Measurements from ENCODE around the gene DCT. TPM values are rescaled to one million over a fixed set of nuclear protein-coding genes. Genes with fewer than 3 reads are reported as not detected.

The DCT gene
- total RNA-seq, 2 donors from 2014 or later, result 0.11 to 0.39 TPM

DNA sequence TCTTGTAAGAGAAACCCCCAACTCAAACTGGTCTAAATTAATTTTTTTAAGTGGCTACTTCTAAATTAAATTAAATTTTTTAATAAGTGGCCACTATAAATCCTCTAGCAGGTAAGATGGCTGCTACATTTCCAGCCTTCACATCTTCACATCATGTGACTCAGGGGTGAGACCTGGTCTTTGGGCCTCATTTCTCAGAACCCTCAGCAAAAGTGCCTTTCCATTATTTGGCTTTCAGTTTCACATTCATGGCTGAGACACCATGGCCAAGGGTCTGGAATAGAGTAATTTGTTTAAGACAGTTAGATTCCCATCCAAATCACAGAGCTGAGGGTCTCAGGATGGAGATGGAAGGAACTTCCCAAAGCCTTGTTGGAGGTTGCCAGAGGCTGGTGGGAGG, 47.5 kb downstream of the DCT start:
- Histone ChIP-seq H3K27me3 (no peaks in the 10 kb centered on the region), H3K4me3 (no peak overlapping the region), H3K27ac (no peak overlapping the region), H3K4me1 (peaks cover 0 to 10% of the 10 kb centered on the region in 2 donors), H3K9me3 (no peaks in the 10 kb centered on the region), H3K36me3 (no peaks in the 10 kb centered on the region)
- DNase-seq (ENCODE audit: low spot score), result no peak
- no peak for TF ChIP-seq CTCF (IDR thresholded peaks at IDR 0.05)

- DNase-seq (ENCODE audit: low spot score), result no peak
- Histone ChIP-seq H3K9me3 (no peaks in the 10 kb centered on the region), H3K27ac (no peak overlapping the region), H3K27me3 (no peaks in the 10 kb centered on the region), H3K4me1 (peaks cover 0 to 10% of the 10 kb centered on the region in 2 donors), H3K4me3 (no peak overlapping the region), H3K36me3 (no peaks in the 10 kb centered on the region)
- TF ChIP-seq CTCF (IDR thresholded peaks at IDR 0.05), result no peak
Measured at GRCh38 chr13:94431574-94431973, 47.9 kb downstream of the DCT start.

- Histone ChIP-seq H3K9me3 (no peaks in the 10 kb centered on the region), H3K27ac (no peak overlapping the region), H3K4me1 (no peaks in the 10 kb centered on the region), H3K4me3 (no peak overlapping the region), H3K27me3 (no peaks in the 10 kb centered on the region), H3K36me3 (no peaks in the 10 kb centered on the region)
- no peak for TF ChIP-seq CTCF (IDR thresholded peaks at IDR 0.05)
- DNase-seq (ENCODE audit: low spot score), result no peak
Measured at GRCh38 chr13:94427313-94427953, 52.0 kb downstream of the DCT start.

DNA sequence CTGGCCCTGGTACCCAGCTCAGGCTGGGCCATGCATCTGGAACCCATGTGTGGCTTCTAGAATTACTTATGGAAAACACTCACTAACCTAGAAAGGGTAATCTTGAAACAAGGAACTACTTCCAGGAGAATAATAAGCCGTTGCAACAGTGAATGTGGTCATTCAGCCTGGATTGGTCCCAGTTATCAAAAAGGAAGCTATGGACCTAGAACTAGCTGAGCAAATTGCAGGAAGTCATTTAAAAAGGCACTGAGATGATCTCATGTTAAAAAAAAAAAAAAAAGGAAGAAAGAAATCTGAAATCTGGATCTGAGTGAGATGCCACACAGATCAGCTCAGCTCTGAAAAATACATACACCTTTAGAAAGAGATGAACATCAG, 59.6 kb downstream of the DCT start:
- Histone ChIP-seq H3K36me3 (no peaks in the 10 kb centered on the region), H3K4me3 (no peak overlapping the region), H3K4me1 (no peaks in the 10 kb centered on the region), H3K27me3 (no peaks in the 10 kb centered on the region), H3K27ac (no peak overlapping the region), H3K9me3 (peaks cover 0 to 24% of the 10 kb centered on the region in 2 donors)
- TF ChIP-seq CTCF (IDR thresholded peaks at IDR 0.05), result no peak
- no peak for DNase-seq (ENCODE audit: low spot score)

DNA sequence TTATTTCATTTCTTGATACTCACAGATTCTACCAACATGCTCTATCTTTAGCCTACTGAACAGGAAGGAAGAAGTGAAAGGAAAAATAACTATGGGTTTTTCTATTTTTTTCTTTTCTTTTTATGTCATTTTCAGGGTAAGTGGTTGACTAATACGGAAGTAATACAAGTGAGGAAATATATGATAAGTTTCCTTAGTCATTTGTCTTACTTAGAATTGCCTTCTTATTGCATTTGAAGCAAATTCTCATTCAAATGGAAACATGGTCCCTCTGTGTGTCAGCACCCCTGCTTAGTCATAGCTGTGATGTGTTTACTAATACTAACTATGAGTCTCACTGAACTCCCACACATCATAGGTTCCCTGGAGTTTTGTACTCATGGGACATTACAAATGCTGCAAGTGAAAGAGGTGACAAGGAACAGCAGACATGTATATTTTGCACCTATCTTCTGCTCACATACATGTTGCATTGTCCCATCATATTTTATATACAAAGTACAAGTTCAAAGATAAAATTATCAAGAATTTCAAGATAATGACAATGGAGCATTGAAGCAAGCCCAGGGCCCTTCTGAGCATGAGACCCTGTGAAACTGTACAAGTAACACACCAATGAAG, 60.1 kb downstream of the DCT start:
- no peaks in the 10 kb centered on the region for H3K4me1 ChIP-seq
- no peaks in the 10 kb centered on the region for H3K27me3 ChIP-seq
- no peak overlapping the region for H3K27ac ChIP-seq
- no peak for TF ChIP-seq CTCF (IDR thresholded peaks at IDR 0.05)
- peaks cover 0 to 24% of the 10 kb centered on the region in 2 donors for H3K9me3 ChIP-seq
- no peaks in the 10 kb centered on the region for H3K36me3 ChIP-seq
- DNase-seq (ENCODE audit: low spot score), result no peak
- H3K4me3 ChIP-seq, result no peak overlapping the region

- DNase-seq (ENCODE audit: low spot score), result no peak
- no peak for TF ChIP-seq CTCF (IDR thresholded peaks at IDR 0.05)
- no peaks in the 10 kb centered on the region for H3K27me3 ChIP-seq
- peaks cover 0 to 24% of the 10 kb centered on the region in 2 donors for H3K9me3 ChIP-seq
- no peaks in the 10 kb centered on the region for H3K36me3 ChIP-seq
- H3K4me3 ChIP-seq, result no peak overlapping the region
- H3K4me1 ChIP-seq, result no peaks in the 10 kb centered on the region
- H3K27ac ChIP-seq, result no peak overlapping the region
Measured at GRCh38 chr13:94417294-94417693, 62.2 kb downstream of the DCT start.

Data from right atrium auricular region (tissue), 2 donors.